ENCODE results near the gene ICAM1.
"Not testable (repeated sequence)": the region's sequence is repeated elsewhere in the genome, so short reads cannot be mapped to it uniquely, and the experiment has no call there.

The ICAM1 gene

DNA sequence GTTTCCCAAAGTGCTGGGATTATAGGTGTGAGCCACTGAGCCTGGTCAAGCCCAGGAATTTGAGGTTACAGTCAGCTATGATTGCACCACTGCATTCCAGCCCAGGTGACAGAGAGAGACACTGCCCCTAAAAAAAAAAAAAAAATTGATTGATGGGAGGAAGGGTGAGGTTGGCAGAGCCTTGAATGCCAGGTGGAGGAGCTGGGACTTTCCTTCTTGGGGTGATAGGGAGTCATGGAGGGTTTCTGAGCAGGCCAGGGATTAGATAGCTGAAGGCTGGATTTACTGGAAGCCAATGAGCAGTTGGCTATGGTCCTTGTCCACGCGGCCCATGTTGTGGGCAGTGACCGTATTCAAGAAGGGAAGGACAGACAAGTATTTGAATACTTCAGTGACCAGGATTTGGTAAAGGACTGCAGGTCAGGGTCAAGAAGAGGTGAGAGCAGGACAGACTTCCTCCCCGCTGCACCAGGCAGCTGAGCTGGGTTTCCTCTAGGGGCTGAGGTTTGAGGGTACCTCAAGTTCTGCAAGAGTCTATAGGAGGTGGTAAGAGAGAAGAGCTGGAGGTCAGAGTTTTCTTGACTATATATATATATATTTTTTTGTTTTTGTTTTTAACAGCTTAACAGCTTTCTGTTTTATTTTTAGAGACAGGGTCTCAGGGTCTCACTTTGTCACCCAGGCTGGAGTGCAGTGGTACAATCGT, 9.0 kb downstream of the ICAM1 start:
- DNase-seq, result no peak

GRCh38 chr19:10282043-10282442, 11.1 kb downstream of the ICAM1 start:
- DNase-seq, result not testable (repeated sequence)

GRCh38 chr19:10283301-10284064, 12.6 kb downstream of the ICAM1 start:
- no peak for DNase-seq

DNA sequence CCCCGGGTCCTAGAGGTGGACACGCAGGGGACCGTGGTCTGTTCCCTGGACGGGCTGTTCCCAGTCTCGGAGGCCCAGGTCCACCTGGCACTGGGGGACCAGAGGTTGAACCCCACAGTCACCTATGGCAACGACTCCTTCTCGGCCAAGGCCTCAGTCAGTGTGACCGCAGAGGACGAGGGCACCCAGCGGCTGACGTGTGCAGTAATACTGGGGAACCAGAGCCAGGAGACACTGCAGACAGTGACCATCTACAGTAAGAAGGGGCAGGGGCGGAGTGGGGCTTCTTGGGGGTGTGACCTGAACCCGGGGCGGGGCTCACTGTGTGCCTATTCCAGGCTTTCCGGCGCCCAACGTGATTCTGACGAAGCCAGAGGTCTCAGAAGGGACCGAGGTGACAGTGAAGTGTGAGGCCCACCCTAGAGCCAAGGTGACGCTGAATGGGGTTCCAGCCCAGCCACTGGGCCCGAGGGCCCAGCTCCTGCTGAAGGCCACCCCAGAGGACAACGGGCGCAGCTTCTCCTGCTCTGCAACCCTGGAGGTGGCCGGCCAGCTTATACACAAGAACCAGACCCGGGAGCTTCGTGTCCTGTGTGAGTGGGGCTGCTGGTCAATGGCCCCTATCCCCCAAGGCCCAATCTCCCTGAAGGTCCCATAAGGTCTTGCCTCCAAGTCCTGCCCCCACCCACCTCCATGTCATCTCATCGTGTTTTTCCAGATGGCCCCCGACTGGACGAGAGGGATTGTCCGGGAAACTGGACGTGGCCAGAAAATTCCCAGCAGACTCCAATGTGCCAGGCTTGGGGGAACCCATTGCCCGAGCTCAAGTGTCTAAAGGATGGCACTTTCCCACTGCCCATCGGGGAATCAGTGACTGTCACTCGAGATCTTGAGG, 13.4 kb downstream of the ICAM1 start:
- DNase-seq, result no peak

DNA sequence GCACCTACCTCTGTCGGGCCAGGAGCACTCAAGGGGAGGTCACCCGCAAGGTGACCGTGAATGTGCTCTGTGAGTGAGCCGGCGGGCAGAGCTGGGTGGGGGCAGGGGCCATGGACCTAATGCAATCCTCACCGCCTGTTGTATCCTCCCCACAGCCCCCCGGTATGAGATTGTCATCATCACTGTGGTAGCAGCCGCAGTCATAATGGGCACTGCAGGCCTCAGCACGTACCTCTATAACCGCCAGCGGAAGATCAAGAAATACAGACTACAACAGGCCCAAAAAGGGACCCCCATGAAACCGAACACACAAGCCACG, 14.0 kb downstream of the ICAM1 start:
- no peak for DNase-seq

- no peak for DNase-seq
These were observed 14.5 kb downstream of the ICAM1 start for GRCh38 chr19:10285393-10285792.

- DNase-seq, result no peak
These were observed 16.1 kb downstream of the ICAM1 start, which contains the start of gene ICAM4 for GRCh38 chr19:10286803-10287737. TSS of gene ICAM4 (plus strand) at chr19:10286955. CDS start at chr19:10287013, 58 bp downstream.

DNA sequence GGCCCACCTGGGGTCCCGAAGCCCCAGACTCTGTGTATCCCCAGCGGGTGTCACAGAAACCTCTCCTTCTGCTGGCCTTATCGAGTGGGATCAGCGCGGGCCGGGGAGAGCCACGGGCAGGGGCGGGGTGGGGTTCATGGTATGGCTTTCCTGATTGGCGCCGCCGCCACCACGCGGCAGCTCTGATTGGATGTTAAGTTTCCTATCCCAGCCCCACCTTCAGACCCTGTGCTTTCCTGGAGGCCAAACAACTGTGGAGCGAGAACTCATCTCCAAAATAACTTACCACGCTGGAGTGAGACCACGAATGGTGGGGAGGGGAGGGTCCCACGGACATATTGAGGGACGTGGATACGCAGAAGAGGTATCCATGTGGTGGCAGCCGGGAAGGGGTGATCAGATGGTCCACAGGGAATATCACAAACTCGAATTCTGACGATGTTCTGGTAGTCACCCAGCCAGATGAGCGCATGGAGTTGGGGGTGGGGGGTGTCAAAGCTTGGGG, 17.8 kb downstream of the ICAM1 start:
- DNase-seq, result peak; percentile 41

GRCh38 chr19:10289167-10289835, 18.4 kb downstream of the ICAM1 start:
- no peak for DNase-seq

DNA sequence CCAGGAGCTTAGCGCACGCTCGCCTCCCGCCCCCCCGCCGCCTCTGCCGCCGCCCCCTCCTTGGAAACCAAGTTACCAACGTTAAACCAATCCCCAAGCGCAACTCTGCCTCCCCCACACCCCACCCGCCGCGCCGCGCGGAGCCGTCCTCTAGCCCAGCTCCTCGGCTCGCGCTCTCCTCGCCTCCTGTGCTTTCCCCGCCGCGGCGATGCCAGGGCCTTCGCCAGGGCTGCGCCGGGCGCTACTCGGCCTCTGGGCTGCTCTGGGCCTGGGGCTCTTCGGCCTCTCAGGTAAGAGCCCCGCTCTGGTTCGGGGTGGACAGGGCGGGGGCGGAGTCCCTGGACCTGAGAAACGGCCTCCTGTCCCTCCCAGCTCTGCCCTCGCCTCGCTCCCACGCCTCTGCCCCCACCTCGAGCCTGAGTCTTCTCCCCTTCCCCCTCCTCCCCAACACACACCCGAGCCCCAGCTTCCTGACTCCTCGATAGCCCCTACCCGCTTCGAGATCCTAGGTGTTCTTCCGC, 19.0 kb downstream of the ICAM1 start, which contains the start of gene ICAM5:
ICAM5 (plus strand) TSS at position 117 of the 521 bp plus-strand sequence; CDS start at position 209, 92 bp downstream.
- DNase-seq, result no peak

- DNase-seq, result no peak
These were observed 19.5 kb downstream of the ICAM1 start for GRCh38 chr19:10290357-10290875.

DNA sequence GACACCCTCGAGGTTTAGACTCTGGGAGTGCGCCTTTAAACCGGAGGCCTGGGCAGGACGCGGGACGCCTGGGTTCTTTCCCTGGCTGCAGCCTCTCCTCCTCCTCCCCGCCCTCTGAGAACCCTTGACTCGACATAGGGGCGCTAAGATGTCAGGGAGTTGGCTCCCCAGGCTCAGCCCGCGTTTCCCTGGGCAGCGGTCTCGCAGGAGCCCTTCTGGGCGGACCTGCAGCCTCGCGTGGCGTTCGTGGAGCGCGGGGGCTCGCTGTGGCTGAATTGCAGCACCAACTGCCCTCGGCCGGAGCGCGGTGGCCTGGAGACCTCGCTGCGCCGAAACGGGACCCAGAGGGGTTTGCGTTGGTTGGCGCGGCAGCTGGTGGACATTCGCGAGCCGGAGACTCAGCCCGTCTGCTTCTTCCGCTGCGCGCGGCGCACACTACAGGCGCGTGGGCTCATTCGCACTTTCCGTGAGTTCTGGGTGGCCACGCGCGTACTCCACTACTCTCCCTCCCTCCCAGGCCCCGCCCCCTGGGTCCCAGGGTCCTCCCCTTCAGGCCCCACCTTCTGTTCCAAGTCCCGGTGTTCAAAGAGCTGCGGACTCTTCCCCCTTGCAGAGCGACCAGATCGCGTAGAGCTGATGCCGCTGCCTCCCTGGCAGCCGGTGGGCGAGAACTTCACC, 20.1 kb downstream of the ICAM1 start:
- no peak for DNase-seq

GRCh38 chr19:10291554-10292205, 20.8 kb downstream of the ICAM1 start:
- no peak for DNase-seq

- peak; percentile 65 for DNase-seq
These were observed 21.4 kb downstream of the ICAM1 start for GRCh38 chr19:10292206-10292788.

- DNase-seq, result no peak
These were observed 22.1 kb downstream of the ICAM1 start for GRCh38 chr19:10292789-10293636.

- no peak for DNase-seq
These were observed 22.9 kb downstream of the ICAM1 start for GRCh38 chr19:10293637-10294367.

- no peak for DNase-seq
These were observed 23.4 kb downstream of the ICAM1 start for GRCh38 chr19:10294368-10294697.

Data from fibroblast of upper back skin (primary cell).